Activated CD4-positive, alpha-beta memory T cell treated with anti-CD3 and anti-CD28 coated beads, Interleukin-2, amount 10 ng/mL, durations not matched to agents 7 days and 5 days (primary cell): Measurements from ENCODE around the gene CDH2. TPM values are rescaled to one million over a fixed set of nuclear protein-coding genes. Genes with fewer than 3 reads are reported as not detected.

Experiments
- CTCF ChIA-PET: fragments of 350-600 bp; sonication (Branson Sonifier 250); formaldehyde crosslinking; loops from one replicate; lab custom pipeline; 2021; ENCODE audit warnings: antibody characterized with exemption, inconsistent platforms; lab: Charles Lee
- POLR2A ChIA-PET: fragments of 350-600 bp; sonication (Branson Sonifier 250); formaldehyde crosslinking; loops from one replicate; lab custom pipeline; 2021; ENCODE audit warnings: antibody characterized with exemption; lab: Charles Lee
- DNase-seq: peaks from one replicate; pipeline ENCODE4 v3.0.0-alpha.2; 2020
- H3K27ac Mint-ChIP-seq: one replicate; pipeline ENCODE4 v1.8.0; 2021; ENCODE audit warnings: mild to moderate bottlenecking, mixed read lengths
- H3K27me3 Mint-ChIP-seq: one replicate; pipeline ENCODE4 v1.8.0; 2021; ENCODE audit warnings: mixed read lengths
- H3K36me3 Mint-ChIP-seq: one replicate; pipeline ENCODE4 v1.8.0; 2021; ENCODE audit warnings: low read depth, mixed read lengths
- H3K4me1 Mint-ChIP-seq: one replicate; pipeline ENCODE4 v1.8.0; 2021; ENCODE audit warnings: mixed read lengths
- H3K4me3 Mint-ChIP-seq: one replicate; pipeline ENCODE4 v1.8.0; 2021; ENCODE audit warnings: mild to moderate bottlenecking, mixed read lengths
- H3K9me3 Mint-ChIP-seq: one replicate; pipeline ENCODE4 v1.8.0; 2021; ENCODE audit warnings: mixed read lengths
- total RNA-seq, 2 experiments: library from RNA; stranded (reverse); gene quantifications; one replicate each; pipeline ENCODE4 v1.2.3, GENCODE V29; 2021

The CDH2 gene
- total RNA-seq, 2 experiments from 2014 or later: not detected

DNA sequence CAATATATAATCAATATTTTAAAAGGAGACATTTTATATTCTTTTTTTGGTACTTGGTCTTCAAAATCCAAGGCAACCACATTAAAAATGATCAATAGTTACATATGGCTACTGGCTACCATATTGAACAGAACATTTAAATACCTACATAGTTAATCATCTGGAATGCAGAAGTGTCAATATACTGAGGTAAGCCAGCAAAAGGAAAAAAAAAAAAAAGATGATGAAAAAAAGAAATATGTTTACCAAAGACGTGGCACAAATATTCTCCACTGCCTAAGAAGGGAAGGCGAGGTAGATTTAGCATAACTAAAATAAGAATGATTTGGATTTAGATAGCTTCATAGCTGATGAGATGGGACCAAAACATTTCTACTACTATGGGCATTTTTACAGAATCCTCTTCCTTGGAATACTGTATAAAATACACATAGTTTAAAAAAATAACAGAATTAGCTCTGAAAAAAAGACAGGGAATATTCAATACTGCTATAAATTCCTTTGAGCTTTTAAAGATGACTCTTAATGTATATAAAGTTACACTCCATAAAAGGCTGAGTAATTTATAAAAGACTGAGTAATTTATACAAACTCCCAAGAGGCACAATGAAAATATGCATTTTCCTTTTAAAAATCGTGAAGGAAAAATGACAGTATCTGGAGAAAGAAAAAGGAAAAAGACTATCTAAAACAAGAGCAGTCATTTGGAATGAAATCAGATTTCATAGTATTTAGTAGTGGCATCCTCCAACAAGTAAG, 63.5 kb downstream of the CDH2 start:
- H3K27me3 Mint-ChIP-seq: no peaks in the 10 kb centered on the region
- POLR2A ChIA-PET: no interaction called here
- H3K4me3 Mint-ChIP-seq: no peak overlapping the region
- no peaks in the 10 kb centered on the region for H3K36me3 Mint-ChIP-seq
- no peak for DNase-seq
- CTCF ChIA-PET: no interaction called here
- no peaks in the 10 kb centered on the region for H3K4me1 Mint-ChIP-seq
- H3K27ac Mint-ChIP-seq: no peak overlapping the region
- H3K9me3 Mint-ChIP-seq: peaks cover 2% of the 10 kb centered on the region

DNA sequence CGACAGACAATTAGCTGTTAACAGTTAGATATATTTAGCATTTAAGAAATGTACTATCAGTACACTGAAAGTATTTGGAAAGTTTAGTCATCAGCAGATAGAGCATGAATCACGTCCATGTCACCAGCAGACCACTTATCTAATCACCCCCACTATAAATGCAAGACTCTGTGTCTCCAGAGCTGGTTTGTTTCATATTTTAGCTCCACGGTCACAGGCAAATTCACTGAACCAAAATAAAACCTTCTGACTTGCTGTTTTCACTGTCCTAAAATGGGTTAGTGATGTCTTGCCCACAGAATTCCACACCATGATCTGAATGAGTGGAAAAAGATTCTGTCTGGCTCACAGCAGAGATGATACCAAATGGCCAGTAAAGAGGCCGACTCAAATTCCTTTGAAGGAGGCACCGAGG, 64.9 kb downstream of the CDH2 start:
- no peaks in the 10 kb centered on the region for H3K4me1 Mint-ChIP-seq
- no peak for DNase-seq
- POLR2A ChIA-PET: no interaction called here
- no peak overlapping the region for H3K4me3 Mint-ChIP-seq
- H3K27ac Mint-ChIP-seq: no peak overlapping the region
- H3K27me3 Mint-ChIP-seq: no peaks in the 10 kb centered on the region
- H3K36me3 Mint-ChIP-seq: no peaks in the 10 kb centered on the region
- CTCF ChIA-PET: no interaction called here
- peaks cover 2% of the 10 kb centered on the region for H3K9me3 Mint-ChIP-seq

DNA sequence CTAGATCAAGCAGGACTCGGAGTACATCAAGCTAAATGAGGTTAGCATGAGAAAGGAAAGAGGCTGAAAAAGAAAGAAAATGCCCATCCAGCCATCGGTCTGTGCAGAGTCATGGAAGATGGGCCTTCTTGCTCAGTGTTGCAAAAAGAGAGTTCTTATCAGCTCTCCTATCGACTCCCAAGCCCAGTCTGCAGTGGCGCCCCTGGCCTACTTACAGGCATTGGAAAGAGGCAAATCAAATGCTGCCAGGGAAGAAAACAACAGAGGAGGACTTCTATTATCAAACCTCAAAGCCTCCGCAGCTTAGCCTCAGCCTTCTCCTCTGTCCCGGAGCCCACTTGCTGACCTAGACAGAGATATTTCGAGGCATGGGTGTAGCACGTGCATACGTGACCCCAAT, 66.0 kb downstream of the CDH2 start:
- Mint-ChIP-seq H3K4me3 (no peak overlapping the region), H3K36me3 (no peaks in the 10 kb centered on the region), H3K9me3 (peaks cover 2% of the 10 kb centered on the region), H3K4me1 (no peaks in the 10 kb centered on the region), H3K27me3 (no peaks in the 10 kb centered on the region), H3K27ac (no peak overlapping the region)
- no peak for DNase-seq
- CTCF ChIA-PET: no interaction called here
- POLR2A ChIA-PET: no interaction called here

DNA sequence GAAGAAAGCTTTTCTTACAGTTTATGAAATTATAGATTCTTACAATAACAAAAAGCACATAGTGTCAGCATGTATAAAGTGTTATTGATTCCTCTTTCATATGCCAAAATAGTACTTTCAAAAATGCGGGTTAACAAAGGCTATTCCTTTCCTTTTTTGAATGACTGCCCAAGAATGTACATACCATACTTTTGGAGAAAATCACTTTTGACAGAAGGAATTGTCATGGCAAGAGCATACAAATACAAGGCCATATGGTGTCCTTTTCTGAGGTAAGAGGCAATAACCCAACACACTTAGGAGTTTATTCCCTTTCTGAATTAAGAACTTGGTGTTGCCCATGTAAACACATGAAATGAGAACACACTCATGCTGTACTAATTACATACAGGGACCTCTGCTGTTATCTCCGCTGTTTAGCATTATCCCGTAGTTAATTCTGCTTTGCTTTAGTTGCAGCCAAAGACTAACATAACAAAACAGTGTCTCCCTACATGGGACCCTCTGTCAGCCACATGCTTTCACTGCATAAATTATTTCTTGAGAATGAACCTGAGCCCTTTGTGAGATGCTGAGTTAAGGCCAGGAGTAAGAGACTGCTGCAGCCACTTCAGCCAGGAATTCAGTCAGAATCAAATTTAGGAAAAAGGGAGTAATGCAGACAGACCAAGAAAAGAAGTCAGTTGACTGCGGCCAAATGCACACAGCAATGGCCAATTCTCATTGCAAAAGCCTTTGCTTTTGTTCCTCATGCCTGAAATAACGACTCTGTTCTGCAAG, 67.0 kb downstream of the CDH2 start:
- peaks cover 2% of the 10 kb centered on the region for H3K9me3 Mint-ChIP-seq
- no peak overlapping the region for H3K27ac Mint-ChIP-seq
- POLR2A ChIA-PET: no interaction called here
- no peak overlapping the region for H3K4me3 Mint-ChIP-seq
- no peaks in the 10 kb centered on the region for H3K36me3 Mint-ChIP-seq
- no peaks in the 10 kb centered on the region for H3K4me1 Mint-ChIP-seq
- no peak for DNase-seq
- CTCF ChIA-PET: no interaction called here
- H3K27me3 Mint-ChIP-seq: no peaks in the 10 kb centered on the region

DNA sequence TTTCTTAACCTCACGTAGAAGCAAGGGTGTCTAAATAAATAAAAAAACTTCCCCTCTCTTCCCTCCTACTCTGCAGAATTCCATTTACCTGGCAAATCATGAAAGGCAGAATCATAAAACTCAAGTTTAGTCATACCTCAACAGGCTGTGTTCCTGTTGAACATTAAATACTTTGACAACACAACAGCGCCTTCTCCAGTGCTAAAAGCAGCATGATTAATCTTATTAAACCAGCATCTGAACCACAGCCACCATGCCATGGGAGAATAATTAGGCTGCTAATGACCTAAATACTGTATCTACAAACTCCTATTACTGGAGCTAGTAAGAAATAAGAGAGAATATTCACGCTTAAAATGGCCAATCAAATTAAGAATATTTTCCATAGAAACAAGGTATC, 68.1 kb downstream of the CDH2 start:
- Mint-ChIP-seq H3K4me3 (no peak overlapping the region), H3K9me3 (peaks cover 2% of the 10 kb centered on the region), H3K27me3 (no peaks in the 10 kb centered on the region), H3K36me3 (no peaks in the 10 kb centered on the region), H3K27ac (no peak overlapping the region), H3K4me1 (no peaks in the 10 kb centered on the region)
- no peak for DNase-seq
- ChIA-PET POLR2A (no interaction called here), CTCF (no interaction called here)

DNA sequence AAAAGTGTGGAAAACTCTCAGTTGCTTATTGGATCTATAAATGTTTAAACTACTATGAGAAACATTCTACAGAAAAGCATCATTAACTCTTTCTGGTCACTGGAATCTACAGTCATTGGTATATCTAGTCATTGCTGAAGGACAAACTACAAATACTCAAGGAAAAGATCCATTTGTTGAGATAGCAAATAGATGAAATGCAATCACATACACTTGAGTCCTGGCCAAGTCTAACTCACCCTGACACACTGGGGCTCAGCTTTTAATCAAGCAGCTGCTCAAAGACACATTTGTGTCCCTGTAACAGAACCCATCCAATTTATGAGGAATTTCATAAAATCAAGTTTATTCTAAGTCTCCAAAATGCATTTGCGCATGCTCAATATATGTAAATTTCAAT, 68.7 kb downstream of the CDH2 start:
- CTCF ChIA-PET: no interaction called here
- Mint-ChIP-seq H3K36me3 (no peaks in the 10 kb centered on the region), H3K27me3 (no peaks in the 10 kb centered on the region), H3K4me3 (no peak overlapping the region), H3K27ac (no peak overlapping the region), H3K4me1 (no peaks in the 10 kb centered on the region), H3K9me3 (peaks cover 2% of the 10 kb centered on the region)
- DNase-seq: no peak
- POLR2A ChIA-PET: no interaction called here

DNA sequence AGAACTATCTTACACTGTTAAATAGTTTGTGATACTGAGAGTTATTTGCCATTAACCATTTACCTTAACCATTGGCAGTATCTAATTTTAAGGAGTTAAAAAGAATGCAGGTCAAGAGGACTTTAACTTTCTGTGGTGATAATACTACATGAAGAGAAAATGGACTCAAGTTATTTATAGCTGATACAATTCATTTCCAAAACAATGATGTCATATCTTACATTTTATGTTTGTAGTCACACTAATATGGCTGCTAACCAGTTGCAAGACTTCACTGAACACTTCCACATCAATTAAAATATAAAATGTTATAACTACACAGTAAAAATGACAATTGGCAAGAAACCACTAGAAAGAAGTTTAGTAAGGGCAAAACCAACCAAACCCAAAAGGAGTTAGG, 77.7 kb downstream of the CDH2 start:
- Mint-ChIP-seq H3K9me3 (peaks cover 12% of the 10 kb centered on the region), H3K36me3 (no peaks in the 10 kb centered on the region)

DNA sequence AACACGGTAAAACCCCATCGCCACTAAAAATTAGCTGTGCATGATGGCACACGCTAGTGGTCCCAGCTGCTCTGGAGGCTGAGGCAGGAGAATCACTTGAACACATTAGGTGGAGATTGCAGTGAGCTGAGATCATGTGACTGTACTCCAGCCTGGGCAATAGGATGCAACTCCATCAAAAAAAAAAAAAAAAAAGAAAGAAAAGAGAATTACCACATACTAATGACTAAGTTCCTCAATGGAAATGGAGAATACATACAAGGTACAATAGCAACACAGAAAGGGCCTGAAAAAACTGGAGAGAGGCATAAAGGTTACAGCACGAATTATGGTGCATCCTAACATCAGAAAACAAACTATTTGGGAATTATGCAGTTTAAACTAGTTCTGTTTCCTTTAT, 81.3 kb downstream of the CDH2 start:
- CTCF ChIA-PET: no interaction called here
- DNase-seq: no peak
- POLR2A ChIA-PET: no interaction called here
- Mint-ChIP-seq H3K27me3 (no peaks in the 10 kb centered on the region), H3K4me1 (no peaks in the 10 kb centered on the region), H3K27ac (no peak overlapping the region), H3K36me3 (no peaks in the 10 kb centered on the region), H3K9me3 (peaks cover 17% of the 10 kb centered on the region), H3K4me3 (no peak overlapping the region)

More for the DNA sequence above, 77.7 kb downstream of the CDH2 start:
- H3K4me3 Mint-ChIP-seq: no peak overlapping the region
- no peaks in the 10 kb centered on the region for H3K27me3 Mint-ChIP-seq
- H3K4me1 Mint-ChIP-seq: no peaks in the 10 kb centered on the region
- H3K27ac Mint-ChIP-seq: no peak overlapping the region
- DNase-seq: no peak
- POLR2A ChIA-PET: no interaction called here
- CTCF ChIA-PET: no interaction called here

DNA sequence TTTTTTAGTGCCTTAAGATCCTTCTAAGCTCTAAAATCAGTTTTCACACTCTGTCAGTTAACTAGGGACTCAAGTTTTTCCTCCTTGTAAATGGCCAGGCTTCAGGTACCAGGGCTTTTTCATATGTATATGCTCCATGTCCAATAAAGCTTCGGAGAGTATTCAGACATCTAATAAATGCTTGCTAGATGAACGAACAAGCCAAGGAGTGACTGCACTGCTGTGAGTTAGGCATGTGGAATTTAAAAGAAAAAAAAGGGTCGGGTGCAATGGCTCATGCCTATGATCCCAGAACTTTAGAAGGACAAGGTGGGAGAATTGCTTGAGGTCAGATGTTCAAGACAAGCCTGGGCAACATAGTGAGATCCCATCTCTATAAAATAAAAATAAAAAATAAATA, 81.9 kb downstream of the CDH2 start:
- Mint-ChIP-seq H3K27me3 (no peaks in the 10 kb centered on the region), H3K4me1 (no peaks in the 10 kb centered on the region), H3K36me3 (no peaks in the 10 kb centered on the region), H3K9me3 (peaks cover 17% of the 10 kb centered on the region), H3K4me3 (no peak overlapping the region), H3K27ac (no peak overlapping the region)
- POLR2A ChIA-PET: no interaction called here
- no peak for DNase-seq
- CTCF ChIA-PET: no interaction called here

DNA sequence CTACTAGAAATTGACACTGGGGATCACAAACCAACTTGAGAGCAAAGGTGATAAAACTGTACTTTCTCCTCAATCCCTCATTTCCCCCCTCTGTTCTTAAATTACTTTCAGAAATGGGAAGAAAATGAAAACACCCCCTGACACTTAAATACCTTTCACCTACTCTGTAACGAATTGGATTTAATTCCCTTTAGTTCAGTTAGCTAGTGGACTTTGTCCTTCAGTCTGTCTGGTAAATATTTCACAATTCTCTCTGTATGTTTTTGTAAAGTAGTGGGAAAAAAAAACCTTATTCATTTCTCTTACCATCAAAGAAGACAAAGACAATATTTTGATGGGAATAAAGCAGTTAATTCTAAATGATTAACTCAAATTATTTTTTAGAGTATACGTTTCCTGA, 85.7 kb downstream of the CDH2 start:
- ChIA-PET CTCF (no interaction called here), POLR2A (no interaction called here)
- no peaks in the 10 kb centered on the region for H3K27me3 Mint-ChIP-seq
- H3K4me3 Mint-ChIP-seq: no peak overlapping the region
- no peaks in the 10 kb centered on the region for H3K4me1 Mint-ChIP-seq
- no peaks in the 10 kb centered on the region for H3K36me3 Mint-ChIP-seq
- DNase-seq: no peak
- peaks cover 9% of the 10 kb centered on the region for H3K9me3 Mint-ChIP-seq
- no peak overlapping the region for H3K27ac Mint-ChIP-seq

DNA sequence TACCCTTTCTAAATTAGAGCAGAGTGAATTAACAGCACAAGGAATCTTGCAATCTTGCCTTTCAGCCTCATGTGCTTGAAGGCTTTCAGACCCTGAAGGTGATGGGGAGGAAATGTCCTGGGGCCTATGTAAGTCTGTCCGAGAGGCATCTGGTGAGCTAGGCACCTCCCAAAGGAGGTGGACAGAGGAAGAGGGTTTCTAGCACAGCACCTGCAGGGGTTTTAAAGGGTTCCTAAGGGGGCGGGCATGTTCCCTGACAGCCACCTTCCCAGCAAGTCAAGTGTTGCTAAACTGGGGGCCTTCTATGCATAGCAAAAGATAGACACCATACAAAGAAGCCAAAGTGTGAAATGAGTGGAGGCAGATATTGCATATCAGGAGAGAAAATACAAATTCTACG, 88.5 kb downstream of the CDH2 start:
- DNase-seq: no peak
- CTCF ChIA-PET: no interaction called here
- Mint-ChIP-seq H3K4me3 (no peak overlapping the region), H3K4me1 (no peaks in the 10 kb centered on the region), H3K27ac (no peak overlapping the region), H3K36me3 (no peaks in the 10 kb centered on the region), H3K27me3 (no peaks in the 10 kb centered on the region), H3K9me3 (peaks cover 14% of the 10 kb centered on the region)
- POLR2A ChIA-PET: no interaction called here

DNA sequence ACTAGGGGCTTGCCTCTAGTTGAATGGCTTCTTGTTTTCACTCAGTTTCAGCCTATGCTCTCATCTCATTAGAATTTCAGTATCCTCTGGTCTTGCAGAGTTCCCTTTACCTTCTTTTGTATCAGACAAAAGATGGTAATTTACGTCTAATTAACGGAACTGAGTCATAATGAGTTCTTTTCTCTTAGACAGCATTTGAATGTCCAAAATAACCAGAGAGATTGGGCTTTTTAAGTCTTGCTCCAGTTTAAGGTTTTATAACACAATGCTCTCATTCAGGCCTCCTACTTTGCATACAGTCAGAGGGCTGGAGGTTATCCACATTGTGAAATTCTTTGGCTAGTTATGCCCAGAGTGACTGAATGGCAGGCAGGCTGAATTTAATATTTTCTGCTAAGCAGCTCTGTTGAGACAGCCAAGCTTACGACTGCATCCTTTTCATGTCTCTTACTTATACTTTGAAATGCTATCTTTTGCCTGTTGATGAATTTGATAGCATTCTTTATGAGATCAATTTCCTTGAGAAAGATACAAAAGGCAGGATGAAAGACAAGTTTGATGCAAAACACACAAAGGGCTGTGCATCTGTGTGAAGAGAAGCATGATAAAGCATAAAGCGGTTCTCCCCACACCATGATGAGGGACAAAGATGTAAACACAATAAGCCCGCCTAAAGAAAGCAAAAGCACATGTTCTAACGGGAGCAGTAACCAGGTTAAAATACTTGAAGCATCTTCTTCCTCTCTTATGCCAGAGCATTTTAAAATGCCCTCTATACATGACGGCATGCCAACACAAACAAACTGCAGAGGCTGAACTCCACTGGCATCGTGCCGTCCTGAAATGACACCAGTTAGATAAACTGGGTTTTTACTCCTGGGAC, 90.0 kb downstream of the CDH2 start:
- Mint-ChIP-seq H3K9me3 (peaks cover 9% of the 10 kb centered on the region), H3K27me3 (no peaks in the 10 kb centered on the region)

DNA sequence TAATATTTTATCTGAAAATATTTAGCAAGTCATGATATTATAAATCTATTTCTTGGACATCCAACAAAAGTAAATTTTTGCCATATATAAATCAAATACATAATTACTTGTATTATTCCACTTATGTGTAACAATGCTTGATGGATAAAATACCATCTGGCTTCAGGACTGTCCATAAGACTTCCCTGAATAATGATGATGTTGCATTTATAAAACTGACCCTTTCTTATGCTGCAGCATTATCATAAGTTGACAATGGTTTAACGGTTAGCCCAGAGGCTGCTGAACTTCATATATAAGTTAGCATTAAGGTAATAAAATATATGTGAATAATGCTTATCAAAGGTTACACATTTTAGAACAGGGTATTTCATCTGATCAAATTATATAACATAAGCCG, 95.4 kb downstream of the CDH2 start:
- Mint-ChIP-seq H3K27me3 (no peaks in the 10 kb centered on the region), H3K4me1 (no peaks in the 10 kb centered on the region), H3K4me3 (no peak overlapping the region), H3K36me3 (no peaks in the 10 kb centered on the region), H3K9me3 (peaks cover 5% of the 10 kb centered on the region), H3K27ac (no peak overlapping the region)
- ChIA-PET CTCF (no interaction called here), POLR2A (no interaction called here)
- DNase-seq: no peak

More for the DNA sequence above, 90.0 kb downstream of the CDH2 start:
- Mint-ChIP-seq H3K4me1 (no peaks in the 10 kb centered on the region), H3K36me3 (no peaks in the 10 kb centered on the region), H3K4me3 (no peak overlapping the region), H3K27ac (no peak overlapping the region)
- ChIA-PET POLR2A (no interaction called here), CTCF (no interaction called here)
- no peak for DNase-seq
